GM12891 (cell line): ENCODE measurements around the gene UBE2K.

Experiments
- PAX5 ChIP-seq: IDR thresholded peaks from 2 replicates; pipeline ENCODE4 v1.6.1; 2011; ENCODE audit warnings: low read length, moderate library complexity, mild to moderate bottlenecking; ENCODE audit not compliant: insufficient read depth, severe bottlenecking
- POLR2A ChIP-seq: IDR thresholded peaks from 2 replicates; pipeline ENCODE4 v1.6.1; 2011; ENCODE audit warnings: low read depth, low read length, control low read depth
- POLR2AphosphoS5 ChIP-seq: IDR thresholded peaks from 2 replicates; pipeline ENCODE4 v1.6.1; 2011; ENCODE audit warnings: low read depth, low read length, control low read depth
- POU2F2 ChIP-seq: IDR thresholded peaks from 2 replicates; pipeline ENCODE4 v1.6.1; 2011; ENCODE audit warnings: low read depth, mild to moderate bottlenecking, control low read depth, low read length, moderate library complexity
- SPI1 ChIP-seq: IDR thresholded peaks from 2 replicates; pipeline ENCODE4 v1.6.1; 2011; ENCODE audit warnings: low read depth, low read length, control low read depth
- TAF1 ChIP-seq: IDR thresholded peaks from 2 replicates; pipeline ENCODE4 v1.6.1; 2011; ENCODE audit warnings: low read depth, low read length, control low read depth

DNA sequence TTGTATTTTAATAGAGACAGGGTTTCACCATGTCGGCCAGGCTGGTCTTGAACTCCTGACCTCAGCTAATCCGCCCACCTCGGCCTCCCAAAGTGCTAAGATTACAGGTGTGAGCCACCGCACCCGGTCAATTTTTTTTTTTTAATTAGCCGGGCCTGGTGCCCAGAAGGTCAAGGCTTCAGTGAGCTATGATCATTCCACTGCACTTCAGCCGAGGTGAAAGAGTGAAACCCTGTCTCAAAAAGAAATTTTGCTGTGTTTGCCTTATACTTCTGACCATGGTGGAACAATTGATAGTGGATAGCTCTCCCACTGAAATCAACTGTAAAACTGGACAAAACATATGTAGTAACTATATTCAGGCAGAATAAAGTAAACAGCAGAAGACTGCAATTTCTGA, 35.3 kb upstream of the UBE2K start:
- TF ChIP-seq POLR2AphosphoS5 (no peak), POLR2A (no peak), POU2F2 (no peak), TAF1 (no peak), PAX5 (no peak), SPI1 (no peak)
